ENCODE data around the gene ACSM2A.
"Not testable (repeated sequence)": the region's sequence is repeated elsewhere in the genome, so short reads cannot be mapped to it uniquely, and the experiment has no call there.

Gene ACSM2A, protein sequence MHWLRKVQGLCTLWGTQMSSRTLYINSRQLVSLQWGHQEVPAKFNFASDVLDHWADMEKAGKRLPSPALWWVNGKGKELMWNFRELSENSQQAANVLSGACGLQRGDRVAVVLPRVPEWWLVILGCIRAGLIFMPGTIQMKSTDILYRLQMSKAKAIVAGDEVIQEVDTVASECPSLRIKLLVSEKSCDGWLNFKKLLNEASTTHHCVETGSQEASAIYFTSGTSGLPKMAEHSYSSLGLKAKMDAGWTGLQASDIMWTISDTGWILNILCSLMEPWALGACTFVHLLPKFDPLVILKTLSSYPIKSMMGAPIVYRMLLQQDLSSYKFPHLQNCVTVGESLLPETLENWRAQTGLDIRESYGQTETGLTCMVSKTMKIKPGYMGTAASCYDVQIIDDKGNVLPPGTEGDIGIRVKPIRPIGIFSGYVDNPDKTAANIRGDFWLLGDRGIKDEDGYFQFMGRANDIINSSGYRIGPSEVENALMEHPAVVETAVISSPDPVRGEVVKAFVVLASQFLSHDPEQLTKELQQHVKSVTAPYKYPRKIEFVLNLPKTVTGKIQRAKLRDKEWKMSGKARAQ

DNA sequence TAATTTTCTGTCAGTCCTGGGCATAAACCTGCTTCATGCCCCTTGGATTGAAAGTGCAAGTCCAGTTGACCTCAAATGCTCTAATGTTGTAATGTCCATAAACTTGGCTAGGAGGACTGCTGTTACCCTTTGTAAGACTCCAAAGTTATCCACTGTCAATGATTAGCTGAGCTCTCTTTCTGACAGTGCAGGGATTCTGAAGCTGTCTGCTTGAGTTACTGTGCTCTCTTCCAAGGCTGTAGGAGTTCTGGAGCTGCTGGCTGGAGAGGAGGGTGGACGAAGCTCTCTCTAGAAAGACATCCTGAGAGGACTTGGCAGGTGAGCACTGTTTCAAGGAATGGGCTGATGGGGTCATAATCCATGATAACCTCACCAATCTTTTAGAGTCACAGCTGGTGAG, at the start of gene ACSM2A:
TSS of gene ACSM2A (plus strand) at position 158 of the 400 bp plus-strand sequence. CDS start 8,594 bp downstream, outside the sequence.
- DNase-seq (ENCODE audit: low read depth); H3K4me3 ChIP-seq (ENCODE audit: low read depth, low read length): not testable (repeated sequence)

DNA sequence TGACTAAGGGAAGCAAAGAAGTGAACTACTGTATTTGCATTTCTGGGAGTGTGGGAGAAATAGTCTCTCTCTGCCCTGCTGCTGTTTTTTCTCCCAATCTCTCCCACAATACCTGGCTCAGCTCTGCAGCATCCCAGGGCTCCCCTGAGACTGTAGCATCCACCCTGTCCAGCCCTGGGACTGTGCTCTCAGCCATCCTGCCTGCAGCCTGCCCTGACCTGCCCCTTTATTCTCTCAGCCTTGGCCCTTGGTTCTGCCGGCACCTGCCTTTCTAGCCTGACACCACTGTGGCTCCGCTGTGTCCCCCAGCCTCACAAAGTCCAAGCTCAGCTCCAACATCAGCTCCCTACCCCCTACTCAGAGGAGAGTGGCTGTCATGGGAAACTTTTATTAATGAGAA, 48.7 kb upstream of the ACSM2A start:
- DNase-seq (ENCODE audit: low read depth): no peak
- no peak overlapping the region for H3K4me3 ChIP-seq (ENCODE audit: low read depth, low read length)

DNA sequence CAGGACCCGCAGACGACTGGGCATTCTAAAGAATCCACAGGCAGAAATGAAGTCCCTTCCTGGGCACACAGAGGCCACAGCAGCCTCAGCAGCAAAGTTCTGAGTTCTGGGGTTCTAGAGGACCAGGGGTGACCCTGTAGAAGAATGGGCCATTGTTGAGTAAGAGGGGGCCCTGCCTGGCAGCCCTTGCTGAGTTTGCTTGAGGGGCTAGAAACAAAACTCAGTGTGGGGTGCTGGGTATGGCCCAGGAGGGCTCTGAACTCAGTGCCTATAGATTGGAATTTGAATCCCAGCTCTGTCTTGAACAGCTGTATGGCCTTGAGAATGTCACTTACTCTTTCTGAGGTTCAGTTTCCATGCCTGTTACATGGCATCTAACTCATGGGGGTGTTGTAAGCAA, 46.7 kb upstream of the ACSM2A start, which contains the start of gene PDILT:
TSS of gene PDILT (minus strand) at position 101 of the 400 bp plus-strand sequence. CDS start 5,437 bp downstream, outside the sequence.
- no peak within 1 kb of the TSS for H3K4me3 ChIP-seq (ENCODE audit: low read depth, low read length)
- DNase-seq (ENCODE audit: low read depth): no peak
- TF ChIP-seq, protein P1, sequence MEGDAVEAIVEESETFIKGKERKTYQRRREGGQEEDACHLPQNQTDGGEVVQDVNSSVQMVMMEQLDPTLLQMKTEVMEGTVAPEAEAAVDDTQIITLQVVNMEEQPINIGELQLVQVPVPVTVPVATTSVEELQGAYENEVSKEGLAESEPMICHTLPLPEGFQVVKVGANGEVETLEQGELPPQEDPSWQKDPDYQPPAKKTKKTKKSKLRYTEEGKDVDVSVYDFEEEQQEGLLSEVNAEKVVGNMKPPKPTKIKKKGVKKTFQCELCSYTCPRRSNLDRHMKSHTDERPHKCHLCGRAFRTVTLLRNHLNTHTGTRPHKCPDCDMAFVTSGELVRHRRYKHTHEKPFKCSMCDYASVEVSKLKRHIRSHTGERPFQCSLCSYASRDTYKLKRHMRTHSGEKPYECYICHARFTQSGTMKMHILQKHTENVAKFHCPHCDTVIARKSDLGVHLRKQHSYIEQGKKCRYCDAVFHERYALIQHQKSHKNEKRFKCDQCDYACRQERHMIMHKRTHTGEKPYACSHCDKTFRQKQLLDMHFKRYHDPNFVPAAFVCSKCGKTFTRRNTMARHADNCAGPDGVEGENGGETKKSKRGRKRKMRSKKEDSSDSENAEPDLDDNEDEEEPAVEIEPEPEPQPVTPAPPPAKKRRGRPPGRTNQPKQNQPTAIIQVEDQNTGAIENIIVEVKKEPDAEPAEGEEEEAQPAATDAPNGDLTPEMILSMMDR (conservative IDR thresholded peaks at IDR 0.05; ENCODE audit: low read depth, low read length): no peak

More for the DNA sequence above, 48.7 kb upstream of the ACSM2A start:
- TF ChIP-seq, protein P1 (conservative IDR thresholded peaks at IDR 0.05; ENCODE audit: low read depth, low read length): no peak

DNA sequence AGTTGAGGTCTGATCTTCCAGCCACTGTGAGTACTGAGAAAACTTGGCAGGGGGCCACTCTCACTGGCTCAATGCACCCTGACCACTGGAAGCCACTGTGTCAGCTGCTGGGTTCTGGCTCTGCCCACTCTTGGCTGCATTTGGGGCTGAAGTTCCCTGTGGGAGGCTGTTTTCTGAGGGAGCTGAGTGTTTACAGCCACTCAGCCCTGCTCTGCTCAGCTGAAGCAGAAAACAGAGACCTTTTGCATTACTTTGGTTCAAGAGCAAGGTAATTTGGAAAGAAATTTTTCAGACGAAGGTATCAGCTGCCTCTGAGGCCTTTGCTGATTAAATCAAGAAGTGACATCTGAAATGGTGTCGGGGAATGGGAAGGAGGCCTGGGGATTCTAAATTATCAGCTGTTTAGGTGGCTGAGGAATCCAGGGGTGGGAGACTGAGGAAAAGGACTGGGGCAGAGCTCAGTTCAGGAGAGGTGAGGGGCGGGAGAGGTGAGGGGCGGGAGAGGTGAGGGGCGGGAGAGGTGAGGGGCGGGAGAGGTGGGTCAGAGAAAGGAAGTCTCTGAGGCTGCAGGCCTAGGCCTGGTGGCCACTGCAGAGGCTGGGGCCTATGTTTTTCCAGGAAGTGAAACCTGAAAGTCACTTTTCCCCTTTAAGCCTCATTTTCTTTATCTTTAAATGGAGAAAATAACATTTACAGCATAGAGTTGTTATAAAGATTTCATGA, 41.8 kb upstream of the ACSM2A start, which contains the start of gene ACSM5:
TSS of gene ACSM5 (plus strand) at position 137 of the 723 bp plus-strand sequence. CDS start 1,951 bp downstream, outside the sequence.
- TF ChIP-seq, protein P1 (conservative IDR thresholded peaks at IDR 0.05; ENCODE audit: low read depth, low read length): no peak
- no peak for DNase-seq (ENCODE audit: low read depth)
- H3K4me3 ChIP-seq (ENCODE audit: low read depth, low read length): no peak within 1 kb of the TSS

DNA sequence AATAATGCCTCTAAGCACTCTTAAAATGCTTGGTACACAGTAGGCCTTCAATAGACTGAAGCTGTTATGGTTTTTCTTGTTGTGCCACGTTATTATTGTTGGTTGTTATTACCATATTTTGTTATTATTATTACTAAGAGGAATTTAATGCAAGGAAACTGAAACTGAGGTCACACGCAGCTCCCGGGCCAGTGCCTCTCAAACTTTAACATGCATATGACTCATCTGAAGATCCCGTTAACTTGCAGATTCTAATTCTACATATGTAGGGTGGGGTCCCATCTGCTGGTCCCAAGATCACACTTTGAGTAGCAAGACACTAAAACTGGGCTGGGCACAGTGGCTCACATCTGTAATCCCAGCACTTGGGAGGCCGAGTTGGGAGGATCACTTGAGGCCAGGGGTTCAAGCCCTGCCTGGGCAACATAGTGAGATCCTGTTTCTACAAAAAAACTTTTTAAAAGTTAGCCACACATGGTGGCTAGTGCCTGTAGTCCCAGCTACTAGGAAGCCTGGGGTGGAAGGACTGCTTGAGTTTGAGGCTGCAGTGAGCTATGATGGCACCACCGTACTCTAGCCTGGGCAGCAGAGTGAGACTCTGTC, 41.1 kb upstream of the ACSM2A start:
- DNase-seq (ENCODE audit: low read depth): no peak
- no peak overlapping the region for H3K4me3 ChIP-seq (ENCODE audit: low read depth, low read length)
- TF ChIP-seq, protein P1 (conservative IDR thresholded peaks at IDR 0.05; ENCODE audit: low read depth, low read length): no peak

DNA sequence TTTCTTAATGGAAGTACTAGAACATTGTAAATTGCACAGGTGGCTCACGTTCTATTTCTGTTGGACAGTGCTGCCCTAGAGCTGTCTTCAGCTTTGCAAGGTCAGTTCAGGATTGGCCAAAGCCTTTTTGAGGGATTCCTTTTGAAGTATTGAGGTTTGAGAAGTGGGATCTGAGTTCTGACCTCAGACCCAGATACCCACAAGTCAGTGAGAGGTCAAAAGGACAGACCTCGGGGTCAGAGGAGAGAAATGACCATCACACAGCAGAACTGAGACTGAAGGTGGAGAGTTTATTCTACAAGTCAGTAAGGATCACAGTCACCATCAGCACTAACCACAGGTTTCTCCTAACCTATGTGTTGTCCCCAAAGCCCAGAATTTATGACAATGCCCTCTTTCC, 40.3 kb upstream of the ACSM2A start:
- TF ChIP-seq, protein P1 (conservative IDR thresholded peaks at IDR 0.05; ENCODE audit: low read depth, low read length): no peak
- DNase-seq (ENCODE audit: low read depth): no peak
- H3K4me3 ChIP-seq (ENCODE audit: low read depth, low read length): no peak overlapping the region

DNA sequence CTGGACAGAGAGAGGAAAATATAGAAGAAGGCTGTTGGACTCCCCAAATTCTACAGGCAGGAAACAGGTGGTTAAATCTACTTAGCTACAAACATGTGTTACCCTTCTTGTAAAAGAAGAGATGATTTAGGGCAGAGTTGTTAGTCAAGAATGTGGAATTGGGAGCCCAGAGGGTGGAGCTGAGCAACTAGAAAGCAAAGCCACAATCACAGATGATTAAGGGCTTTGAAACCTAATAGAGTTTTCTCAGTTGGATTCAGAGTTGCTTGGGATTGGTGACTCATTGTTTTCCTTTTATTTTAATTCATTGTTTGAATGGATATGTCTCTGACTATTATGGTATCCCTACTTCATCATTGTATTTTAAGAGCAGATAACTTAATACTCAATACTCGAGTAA, 35.8 kb upstream of the ACSM2A start:
- H3K4me3 ChIP-seq (ENCODE audit: low read depth, low read length): no peak overlapping the region
- TF ChIP-seq, protein P1 (conservative IDR thresholded peaks at IDR 0.05; ENCODE audit: low read depth, low read length): no peak
- no peak for DNase-seq (ENCODE audit: low read depth)

DNA sequence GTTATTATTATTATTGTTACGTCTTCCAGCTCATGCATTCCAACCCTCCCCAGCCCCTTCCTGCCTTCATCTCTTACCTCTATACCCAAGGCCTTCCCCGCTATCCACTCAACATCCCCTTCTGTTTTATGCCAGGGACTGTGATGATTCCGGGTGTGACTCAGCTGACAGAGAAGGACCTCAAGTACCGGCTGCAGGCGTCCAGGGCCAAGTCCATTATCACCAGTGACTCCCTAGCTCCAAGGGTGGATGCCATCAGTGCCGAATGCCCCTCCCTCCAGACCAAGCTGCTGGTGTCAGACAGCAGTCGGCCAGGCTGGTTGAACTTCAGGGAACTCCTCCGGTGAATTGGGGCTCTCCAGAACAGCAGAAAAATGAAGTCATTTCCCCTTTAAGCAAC, 32.2 kb upstream of the ACSM2A start:
- DNase-seq (ENCODE audit: low read depth); H3K4me3 ChIP-seq (ENCODE audit: low read depth, low read length): not testable (repeated sequence)

DNA sequence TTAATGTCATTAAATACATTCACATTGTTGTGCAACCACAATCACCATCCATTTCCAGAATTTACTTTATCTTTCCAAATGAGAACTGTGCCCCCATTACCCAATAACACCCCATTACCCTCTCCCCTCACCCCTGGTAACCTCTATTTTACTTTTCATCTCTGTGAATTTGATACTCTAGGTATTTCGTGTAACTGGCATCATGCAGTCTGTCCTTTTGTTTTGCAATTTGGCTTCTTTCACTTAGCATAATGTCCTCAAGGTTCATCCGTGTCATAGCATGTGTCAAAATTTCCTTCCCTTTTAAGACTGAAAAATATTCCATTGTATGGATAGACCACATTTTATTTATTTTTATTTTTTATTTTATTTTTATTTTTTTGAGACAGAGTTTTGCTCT, 29.6 kb upstream of the ACSM2A start:
- H3K4me3 ChIP-seq (ENCODE audit: low read depth, low read length); DNase-seq (ENCODE audit: low read depth): not testable (repeated sequence)

DNA sequence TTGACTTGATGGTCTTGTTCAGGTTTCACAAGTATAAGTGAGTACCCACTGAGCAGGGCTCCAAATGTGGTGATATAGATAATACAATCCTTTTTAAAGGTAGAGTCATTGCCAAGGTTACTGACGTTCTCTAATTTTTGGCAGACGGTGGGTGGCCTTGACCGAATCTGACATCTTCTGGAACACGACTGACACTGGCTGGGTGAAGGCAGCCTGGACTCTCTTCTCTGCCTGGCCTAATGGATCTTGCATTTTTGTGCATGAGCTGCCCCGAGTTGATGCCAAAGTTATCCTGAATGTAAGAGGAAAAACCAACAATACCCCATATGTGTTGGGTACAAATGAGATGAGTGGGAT, 27.6 kb upstream of the ACSM2A start:
- H3K4me3 ChIP-seq (ENCODE audit: low read depth, low read length); DNase-seq (ENCODE audit: low read depth): not testable (repeated sequence)

All from choroid plexus epithelial cell (primary cell).